Measurements from ENCODE around the gene CES3.

DNA sequence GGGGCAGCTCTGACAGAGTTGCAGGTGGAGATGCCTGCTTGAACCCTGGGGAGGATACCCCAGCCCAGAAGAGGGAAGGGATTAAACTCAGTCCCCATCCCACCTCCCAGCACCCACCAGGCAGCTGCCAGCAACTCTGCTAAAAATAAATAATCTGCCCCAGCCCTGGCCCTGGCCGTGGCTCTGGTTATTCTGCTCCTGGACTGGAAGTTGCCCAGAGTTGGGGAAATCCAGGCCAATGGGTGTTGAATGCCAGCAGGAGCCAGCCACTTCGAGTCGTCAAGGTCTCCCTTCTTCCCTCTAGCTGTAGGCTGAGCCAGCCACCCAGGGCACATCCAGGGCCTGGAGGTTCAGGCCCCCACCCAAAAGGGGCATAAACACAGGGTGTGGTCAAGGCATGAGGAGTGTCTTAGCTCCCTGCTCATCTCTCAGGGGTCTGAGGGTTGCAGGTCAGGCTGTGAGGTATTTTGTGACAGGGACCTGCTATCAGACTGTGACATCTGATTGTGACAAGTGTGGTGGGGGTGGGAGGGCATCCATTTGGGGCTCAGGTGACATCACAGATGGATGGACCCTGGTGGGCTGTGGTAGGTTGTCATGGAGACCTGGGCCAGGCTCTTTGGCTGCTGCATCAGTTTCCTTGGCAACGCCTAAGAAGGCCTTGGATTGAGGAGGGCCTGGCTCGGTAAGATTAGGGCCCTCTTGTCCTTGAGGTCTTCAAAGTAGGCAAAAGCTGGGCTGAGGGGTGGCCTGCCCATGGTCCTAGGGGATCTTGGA lies 34.7 kb upstream of the CES3 start:
- TF ChIP-seq, protein P1, sequence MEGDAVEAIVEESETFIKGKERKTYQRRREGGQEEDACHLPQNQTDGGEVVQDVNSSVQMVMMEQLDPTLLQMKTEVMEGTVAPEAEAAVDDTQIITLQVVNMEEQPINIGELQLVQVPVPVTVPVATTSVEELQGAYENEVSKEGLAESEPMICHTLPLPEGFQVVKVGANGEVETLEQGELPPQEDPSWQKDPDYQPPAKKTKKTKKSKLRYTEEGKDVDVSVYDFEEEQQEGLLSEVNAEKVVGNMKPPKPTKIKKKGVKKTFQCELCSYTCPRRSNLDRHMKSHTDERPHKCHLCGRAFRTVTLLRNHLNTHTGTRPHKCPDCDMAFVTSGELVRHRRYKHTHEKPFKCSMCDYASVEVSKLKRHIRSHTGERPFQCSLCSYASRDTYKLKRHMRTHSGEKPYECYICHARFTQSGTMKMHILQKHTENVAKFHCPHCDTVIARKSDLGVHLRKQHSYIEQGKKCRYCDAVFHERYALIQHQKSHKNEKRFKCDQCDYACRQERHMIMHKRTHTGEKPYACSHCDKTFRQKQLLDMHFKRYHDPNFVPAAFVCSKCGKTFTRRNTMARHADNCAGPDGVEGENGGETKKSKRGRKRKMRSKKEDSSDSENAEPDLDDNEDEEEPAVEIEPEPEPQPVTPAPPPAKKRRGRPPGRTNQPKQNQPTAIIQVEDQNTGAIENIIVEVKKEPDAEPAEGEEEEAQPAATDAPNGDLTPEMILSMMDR (IDR thresholded peaks at IDR 0.05) = peak in 2 of 12 donors; percentile 4 to 10
- TF ChIP-seq POLR2A (IDR thresholded peaks at IDR 0.05) = no peak
